ENCODE measurements around the gene RPP25L.

Gene RPP25L

DNA sequence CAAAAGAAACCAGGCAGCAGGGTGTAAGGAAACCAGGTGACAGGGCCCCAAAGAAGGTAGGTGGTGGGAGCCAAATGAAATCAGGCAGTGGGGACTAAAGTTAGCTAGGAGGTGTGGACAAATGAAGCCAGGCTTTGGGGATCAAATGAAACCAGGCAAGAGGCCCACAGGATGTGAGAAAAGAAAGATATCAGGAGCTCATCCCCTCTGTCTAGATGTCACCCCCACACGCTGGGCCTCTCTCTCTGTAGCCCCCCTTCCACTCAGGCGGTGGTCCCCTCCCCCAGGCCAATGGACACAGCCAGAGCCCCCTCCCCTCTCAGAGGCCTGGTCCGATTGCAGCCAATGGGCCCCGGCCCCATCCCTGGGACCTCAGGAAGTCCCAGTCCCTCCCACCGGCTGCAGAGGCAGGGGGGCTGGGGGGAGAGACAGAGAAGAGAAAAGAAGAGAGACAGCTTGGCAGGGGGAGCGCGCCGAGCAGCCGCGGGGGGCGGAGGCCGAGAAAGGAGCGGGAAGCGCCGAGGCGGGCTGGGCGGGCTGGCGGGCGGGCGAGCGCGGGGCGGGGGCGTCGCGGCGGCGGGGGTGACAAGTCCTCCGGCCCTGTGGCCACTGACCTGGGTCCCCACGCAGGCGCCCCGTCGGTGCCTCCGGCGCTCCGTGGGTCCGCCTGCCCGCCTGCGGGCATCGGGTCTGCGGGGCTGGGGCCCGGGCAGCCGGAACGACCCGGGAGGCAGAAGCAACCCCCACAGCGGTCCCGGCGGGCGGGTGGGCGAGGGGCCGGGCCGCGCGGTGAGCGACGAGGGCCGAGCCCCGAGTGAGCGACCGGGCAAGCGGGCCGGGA lies 34.3 kb downstream of the RPP25L start:
- DNase-seq (ENCODE audit: extremely low read depth, insufficient read length): no peak
- peaks cover 9% of the 10 kb centered on the region for H3K27me3 ChIP-seq (replicated peaks; ENCODE audit: control insufficient read depth, insufficient read depth, low read length)
- no peaks in the 10 kb centered on the region for H3K36me3 ChIP-seq (ENCODE audit: control insufficient read depth, insufficient read depth, low read length)
- H3K4me3 ChIP-seq (replicated peaks; ENCODE audit: low read depth, low read length): no peak overlapping the region
- TF ChIP-seq, protein P1, sequence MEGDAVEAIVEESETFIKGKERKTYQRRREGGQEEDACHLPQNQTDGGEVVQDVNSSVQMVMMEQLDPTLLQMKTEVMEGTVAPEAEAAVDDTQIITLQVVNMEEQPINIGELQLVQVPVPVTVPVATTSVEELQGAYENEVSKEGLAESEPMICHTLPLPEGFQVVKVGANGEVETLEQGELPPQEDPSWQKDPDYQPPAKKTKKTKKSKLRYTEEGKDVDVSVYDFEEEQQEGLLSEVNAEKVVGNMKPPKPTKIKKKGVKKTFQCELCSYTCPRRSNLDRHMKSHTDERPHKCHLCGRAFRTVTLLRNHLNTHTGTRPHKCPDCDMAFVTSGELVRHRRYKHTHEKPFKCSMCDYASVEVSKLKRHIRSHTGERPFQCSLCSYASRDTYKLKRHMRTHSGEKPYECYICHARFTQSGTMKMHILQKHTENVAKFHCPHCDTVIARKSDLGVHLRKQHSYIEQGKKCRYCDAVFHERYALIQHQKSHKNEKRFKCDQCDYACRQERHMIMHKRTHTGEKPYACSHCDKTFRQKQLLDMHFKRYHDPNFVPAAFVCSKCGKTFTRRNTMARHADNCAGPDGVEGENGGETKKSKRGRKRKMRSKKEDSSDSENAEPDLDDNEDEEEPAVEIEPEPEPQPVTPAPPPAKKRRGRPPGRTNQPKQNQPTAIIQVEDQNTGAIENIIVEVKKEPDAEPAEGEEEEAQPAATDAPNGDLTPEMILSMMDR (IDR thresholded peaks at IDR 0.05; ENCODE audit: insufficient read depth, low read length, poor library complexity, severe bottlenecking): no peak

DNA sequence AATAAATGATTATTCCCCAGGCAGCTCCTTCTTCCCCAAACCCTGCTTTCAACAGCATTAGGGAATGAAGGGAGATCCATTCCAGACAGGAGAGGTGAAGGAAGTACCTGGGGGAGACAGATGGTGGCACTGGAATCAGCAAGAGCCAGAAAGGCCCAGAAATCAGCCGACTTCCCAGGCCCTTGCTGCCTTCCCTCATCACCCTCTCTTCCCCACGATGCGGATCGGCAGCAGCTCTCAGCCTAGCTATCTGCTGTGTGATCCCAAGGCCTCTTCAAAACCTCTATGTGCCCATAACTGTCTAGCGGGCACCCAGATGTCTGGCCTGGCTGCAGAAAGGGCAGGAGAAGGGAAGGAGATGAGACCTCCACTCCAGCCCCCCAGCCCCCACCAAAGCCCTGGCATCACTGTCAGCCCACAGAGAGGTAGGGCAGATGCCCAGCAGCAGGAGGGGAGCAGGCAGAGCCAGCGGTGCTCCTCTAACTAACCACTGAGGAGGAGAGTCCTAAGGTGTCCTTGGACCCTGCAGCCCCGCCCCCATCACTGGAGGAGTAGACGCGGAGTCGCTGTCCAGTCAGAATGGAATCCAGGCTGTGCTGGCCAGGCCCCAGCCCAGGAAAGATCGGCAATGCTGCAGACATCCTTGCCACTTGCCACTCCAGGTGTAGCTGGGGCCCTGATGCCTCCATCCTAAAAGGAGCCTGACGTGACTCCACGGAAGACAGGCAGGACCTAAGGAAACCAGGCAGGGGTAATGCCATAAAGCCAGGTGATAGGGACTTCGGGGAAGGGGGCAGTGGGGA lies 35.1 kb downstream of the RPP25L start:
- TF ChIP-seq, protein P1 (IDR thresholded peaks at IDR 0.05; ENCODE audit: insufficient read depth, low read length, poor library complexity, severe bottlenecking): no peak

DNA sequence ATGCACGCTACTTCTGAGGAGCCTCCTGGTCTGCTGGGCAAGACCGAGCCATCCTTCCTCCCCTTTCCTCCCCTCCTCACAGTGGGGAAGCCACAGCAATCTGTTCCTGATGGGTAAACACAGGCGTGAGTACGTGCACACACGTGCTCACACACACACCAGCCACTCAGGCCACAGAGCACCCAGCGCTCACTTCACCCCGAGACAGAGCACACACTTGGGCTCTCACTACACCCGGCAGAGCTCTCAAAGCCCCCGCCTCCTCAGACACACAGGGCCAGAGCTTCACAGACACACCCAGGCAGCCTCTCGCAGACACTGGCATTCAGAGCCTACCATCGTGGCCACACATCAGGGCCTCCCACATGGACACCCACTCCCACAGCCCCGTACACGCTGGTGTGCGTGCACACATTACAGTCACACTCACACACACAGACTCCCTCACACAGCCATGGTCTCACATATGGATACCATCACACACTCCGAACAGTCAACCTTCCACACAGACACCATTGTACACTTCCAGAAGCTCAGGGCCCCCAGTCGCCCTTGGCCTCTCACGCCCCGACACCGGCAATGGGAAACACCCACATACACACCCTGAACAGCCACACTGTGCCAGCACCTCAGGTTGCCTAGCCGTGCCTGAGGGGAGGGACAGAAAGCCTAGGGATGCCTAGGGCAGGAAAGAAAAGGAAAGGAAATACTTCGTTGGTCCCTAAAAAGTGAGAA lies 35.9 kb downstream of the RPP25L start:
- H3K36me3 ChIP-seq (ENCODE audit: control insufficient read depth, insufficient read depth, low read length): no peaks in the 10 kb centered on the region
- TF ChIP-seq, protein P1 (IDR thresholded peaks at IDR 0.05; ENCODE audit: insufficient read depth, low read length, poor library complexity, severe bottlenecking): no peak
- no peak for DNase-seq (ENCODE audit: extremely low read depth, insufficient read length)
- peaks cover 9% of the 10 kb centered on the region for H3K27me3 ChIP-seq (replicated peaks; ENCODE audit: control insufficient read depth, insufficient read depth, low read length)
- H3K4me3 ChIP-seq (replicated peaks; ENCODE audit: low read depth, low read length): no peak overlapping the region

More for the DNA sequence above, 35.1 kb downstream of the RPP25L start:
- no peaks in the 10 kb centered on the region for H3K36me3 ChIP-seq (ENCODE audit: control insufficient read depth, insufficient read depth, low read length)
- peaks cover 9% of the 10 kb centered on the region for H3K27me3 ChIP-seq (replicated peaks; ENCODE audit: control insufficient read depth, insufficient read depth, low read length)
- no peak for DNase-seq (ENCODE audit: extremely low read depth, insufficient read length)
- no peak overlapping the region for H3K4me3 ChIP-seq (replicated peaks; ENCODE audit: low read depth, low read length)

DNA sequence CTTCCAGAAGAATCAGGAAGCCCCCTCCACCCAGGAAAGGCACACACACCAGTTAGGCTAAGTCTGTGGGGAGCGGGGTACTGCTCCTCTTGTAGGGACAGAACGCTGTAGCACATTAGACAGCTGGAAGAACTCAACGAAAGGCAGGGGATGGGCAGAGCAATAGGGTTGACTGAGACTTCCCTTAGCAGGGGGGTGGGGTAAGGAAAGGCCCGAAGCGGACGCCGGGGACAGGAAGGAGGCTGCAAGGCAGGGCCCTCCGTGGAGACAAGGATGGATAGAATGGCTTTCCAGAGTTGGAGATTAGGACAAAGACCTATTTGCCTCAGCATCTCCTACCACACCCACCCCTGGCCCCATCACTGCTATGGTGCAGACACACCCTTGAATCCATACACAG lies 36.7 kb downstream of the RPP25L start:
- Histone ChIP-seq H3K27me3 (replicated peaks; ENCODE audit: control insufficient read depth, insufficient read depth, low read length) (peaks cover 8% of the 10 kb centered on the region), H3K4me3 (replicated peaks; ENCODE audit: low read depth, low read length) (no peak overlapping the region), H3K36me3 (ENCODE audit: control insufficient read depth, insufficient read depth, low read length) (no peaks in the 10 kb centered on the region)
- TF ChIP-seq, protein P1 (IDR thresholded peaks at IDR 0.05; ENCODE audit: insufficient read depth, low read length, poor library complexity, severe bottlenecking): no peak
- no peak for DNase-seq (ENCODE audit: extremely low read depth, insufficient read length)

- DNase-seq (ENCODE audit: extremely low read depth, insufficient read length): no peak
- Histone ChIP-seq H3K36me3 (ENCODE audit: control insufficient read depth, insufficient read depth, low read length) (no peaks in the 10 kb centered on the region), H3K4me3 (replicated peaks; ENCODE audit: low read depth, low read length) (no peak overlapping the region), H3K27me3 (replicated peaks; ENCODE audit: control insufficient read depth, insufficient read depth, low read length) (peaks cover 9% of the 10 kb centered on the region)
- TF ChIP-seq, protein P1 (IDR thresholded peaks at IDR 0.05; ENCODE audit: insufficient read depth, low read length, poor library complexity, severe bottlenecking): no peak
These were observed 37.3 kb downstream of the RPP25L start for GRCh38 chr9:34574571-34574970.
